Epithelial cell of esophagus (primary cell): Measurements from ENCODE around the gene KMO.
A peak's percentile ranks its signal among the peaks of the same experiment; 100 is the strongest.

Experiments
- DNase-seq: peaks from one replicate; pipeline ENCODE4 v3.0.0; 2010; ENCODE audit warnings: low read depth
- H3K4me3 ChIP-seq: 2 replicates; pipeline ENCODE4 v1.5.1; 2011; ENCODE audit warnings: mild to moderate bottlenecking, low read length, control low read depth
- TF ChIP-seq, protein P1 (sequence below): IDR thresholded peaks from 2 replicates; pipeline ENCODE4 v1.5.1; 2011; ENCODE audit warnings: low read depth, mild to moderate bottlenecking, low read length, control low read depth, inconsistent platforms; ENCODE audit not compliant: insufficient read depth; ENCODE audit errors: missing control alignments

KMO gene

DNA sequence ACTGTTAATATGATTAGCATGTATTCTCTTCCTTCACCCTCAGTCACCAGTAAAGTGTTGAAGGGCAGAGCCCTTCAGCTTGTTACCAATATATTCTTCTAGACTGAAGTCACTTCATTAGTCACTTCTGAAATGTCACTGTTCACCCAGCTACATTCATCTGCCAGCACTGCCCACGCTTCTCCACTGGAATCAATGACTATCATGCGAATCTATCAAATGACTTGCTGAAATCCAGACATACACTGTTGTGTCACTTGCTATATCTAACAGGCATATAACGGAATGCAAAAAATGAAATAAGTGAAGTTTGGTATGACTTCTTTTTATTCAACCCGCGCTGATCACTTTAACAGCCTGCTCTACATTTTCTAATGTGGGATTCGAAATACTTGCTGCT is 28.7 kb upstream of the KMO start:
- TF ChIP-seq, protein P1, sequence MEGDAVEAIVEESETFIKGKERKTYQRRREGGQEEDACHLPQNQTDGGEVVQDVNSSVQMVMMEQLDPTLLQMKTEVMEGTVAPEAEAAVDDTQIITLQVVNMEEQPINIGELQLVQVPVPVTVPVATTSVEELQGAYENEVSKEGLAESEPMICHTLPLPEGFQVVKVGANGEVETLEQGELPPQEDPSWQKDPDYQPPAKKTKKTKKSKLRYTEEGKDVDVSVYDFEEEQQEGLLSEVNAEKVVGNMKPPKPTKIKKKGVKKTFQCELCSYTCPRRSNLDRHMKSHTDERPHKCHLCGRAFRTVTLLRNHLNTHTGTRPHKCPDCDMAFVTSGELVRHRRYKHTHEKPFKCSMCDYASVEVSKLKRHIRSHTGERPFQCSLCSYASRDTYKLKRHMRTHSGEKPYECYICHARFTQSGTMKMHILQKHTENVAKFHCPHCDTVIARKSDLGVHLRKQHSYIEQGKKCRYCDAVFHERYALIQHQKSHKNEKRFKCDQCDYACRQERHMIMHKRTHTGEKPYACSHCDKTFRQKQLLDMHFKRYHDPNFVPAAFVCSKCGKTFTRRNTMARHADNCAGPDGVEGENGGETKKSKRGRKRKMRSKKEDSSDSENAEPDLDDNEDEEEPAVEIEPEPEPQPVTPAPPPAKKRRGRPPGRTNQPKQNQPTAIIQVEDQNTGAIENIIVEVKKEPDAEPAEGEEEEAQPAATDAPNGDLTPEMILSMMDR: no peak
- no peak for DNase-seq
- no peak overlapping the region for H3K4me3 ChIP-seq

- TF ChIP-seq, protein P1: no peak
- H3K4me3 ChIP-seq: no peak overlapping the region
- DNase-seq: no peak
Observed at GRCh38 chr1:241507189-241507863, 24.9 kb upstream of the KMO start.

DNA sequence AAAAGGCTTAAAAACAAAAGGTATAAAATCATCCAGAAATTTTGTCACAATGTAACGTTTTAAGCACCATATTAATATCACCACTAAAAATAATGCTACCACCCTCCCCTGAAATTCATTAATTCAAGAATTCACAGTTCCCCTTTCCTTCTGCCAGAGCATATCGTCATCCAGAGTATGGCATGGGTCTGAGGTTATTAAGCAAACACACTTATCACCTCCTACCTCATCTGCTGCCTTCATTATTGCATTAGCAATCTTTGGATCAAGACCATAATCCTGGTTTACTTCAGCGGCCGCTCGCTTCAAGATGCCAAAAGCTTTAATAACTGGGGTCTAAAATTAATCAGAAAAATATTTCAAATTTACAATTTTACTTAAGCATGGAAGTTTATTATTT is 18.8 kb upstream of the KMO start:
- TF ChIP-seq, protein P1: no peak
- H3K4me3 ChIP-seq: no peak overlapping the region
- no peak for DNase-seq

DNA sequence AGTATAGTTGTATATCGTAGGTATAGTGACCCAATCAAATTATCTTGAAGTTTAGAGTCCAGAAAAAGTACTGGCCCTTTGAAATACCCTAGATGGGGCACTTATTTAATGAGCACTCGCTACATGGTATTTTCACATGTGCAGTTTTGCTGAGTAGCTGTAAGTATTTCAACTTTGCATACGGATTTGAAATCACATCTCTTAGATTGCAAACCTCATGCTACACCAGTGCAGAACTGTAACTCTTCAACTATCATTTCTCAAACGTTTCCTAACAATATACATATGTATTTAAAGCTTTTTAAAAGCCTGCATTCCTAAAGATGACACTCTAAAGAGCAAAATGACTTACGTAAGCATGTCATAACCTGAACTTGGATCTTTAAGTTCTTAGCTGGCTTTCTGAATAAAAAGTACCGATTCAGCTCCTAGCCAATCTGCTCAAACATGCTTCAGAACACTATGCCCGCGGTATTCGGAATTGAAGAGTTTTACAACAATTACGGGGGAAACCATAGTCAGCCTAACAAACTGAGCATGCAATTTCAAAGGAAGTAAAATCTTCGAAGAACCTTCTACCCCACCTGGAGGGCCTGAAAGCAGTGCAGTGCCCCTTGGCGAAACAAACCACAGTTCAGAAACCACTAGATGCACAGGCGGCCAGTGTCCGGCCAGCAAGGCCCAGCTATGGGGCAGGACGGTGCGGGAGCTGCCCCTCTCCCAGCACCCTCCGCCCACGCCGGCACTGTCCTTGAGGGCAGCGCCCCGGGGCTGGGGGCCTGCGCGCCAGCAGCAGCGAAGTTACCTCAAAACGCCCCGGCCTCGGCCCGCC is 13.5 kb upstream of the KMO start:
- peak overlapping the region; percentile 73 for H3K4me3 ChIP-seq
- TF ChIP-seq, protein P1: no peak
- DNase-seq: peak; percentile 70

DNA sequence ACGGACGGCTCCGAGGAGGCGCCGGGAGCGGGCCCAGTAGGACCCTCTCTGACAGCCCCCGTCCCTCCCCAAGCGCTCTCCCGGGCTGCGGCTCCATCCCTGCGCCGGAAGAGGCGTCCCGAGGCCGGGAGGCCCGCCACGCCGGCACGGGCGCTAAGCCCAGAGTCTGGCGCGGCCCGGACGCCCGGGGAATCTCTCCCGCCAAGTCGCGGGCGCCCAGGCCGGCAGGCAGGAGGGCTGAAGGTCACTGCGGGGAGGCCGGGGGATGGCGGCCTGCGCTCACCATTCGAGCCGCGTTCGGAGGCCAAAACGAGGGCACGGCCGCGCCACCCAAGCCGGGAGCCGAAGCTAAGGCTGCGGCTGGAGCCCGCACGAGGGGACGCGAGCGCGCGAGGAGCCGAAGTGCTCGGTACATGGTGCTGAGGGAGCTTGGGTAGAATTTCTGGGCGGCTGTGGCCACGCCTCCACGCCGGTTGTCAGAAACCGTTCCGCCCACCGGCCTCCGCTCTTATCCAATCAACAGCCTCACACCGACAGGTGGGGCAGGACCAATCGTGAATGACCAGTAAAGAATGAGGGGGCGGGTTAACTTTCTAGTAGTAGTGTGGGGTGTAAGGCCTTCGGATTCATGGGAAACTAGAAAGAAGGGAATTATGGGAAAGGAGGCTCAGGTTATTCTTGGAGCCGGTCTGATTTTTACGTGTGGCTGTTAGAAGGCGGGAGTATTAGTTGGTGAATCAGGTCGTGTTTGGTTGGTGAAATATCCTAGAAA is 12.7 kb upstream of the KMO start, which contains the start of gene FH:
FH (minus strand) TSS at position 448 of the 772 bp plus-strand sequence; CDS start at position 415, 33 bp downstream.
- H3K4me3 ChIP-seq: peak within 1 kb of the TSS; percentile 73
- TF ChIP-seq, protein P1: no peak
- peak; percentile 99 for DNase-seq

- TF ChIP-seq, protein P1: no peak
- no peak for DNase-seq
- H3K4me3 ChIP-seq: peak overlapping the region; percentile 73
Observed at GRCh38 chr1:241520080-241520465, 12.1 kb upstream of the KMO start.
